ENCODE measurements around the gene BTBD2. TPM values are rescaled to one million over a fixed set of nuclear protein-coding genes. Genes with fewer than 3 reads are reported as not detected.
A peak's percentile ranks its signal among the peaks of the same experiment; 100 is the strongest.

The BTBD2 gene
- 10 to 100 TPM; 12.6 to 17.2 (median 14.4) TPM for total RNA-seq

GRCh38 chr19:2015608-2015950, at the start of gene BTBD2:
Gene BTBD2 (minus strand): TSS chr19:2015714. CDS start chr19:2015703, 11 bp downstream.
- DNase-seq: peak; percentile 64
- Mint-ChIP-seq H3K36me3 (ENCODE audit: insufficient read depth) (no peaks in the 10 kb centered on the region), H3K4me3 (peak within 1 kb of the TSS; percentile 63), H3K4me1 (ENCODE audit: low read depth) (peaks cover 11% of the 10 kb centered on the region), H3K27me3 (ENCODE audit: low read depth) (no peaks in the 10 kb centered on the region), H3K9me3 (no peaks in the 10 kb centered on the region)
- ATAC-seq: no peak

GRCh38 chr19:2064788-2065524, 49.4 kb upstream of the BTBD2 start:
- Mint-ChIP-seq H3K4me1 (ENCODE audit: low read depth) (peaks cover 27% of the 10 kb centered on the region), H3K4me3 (no peak overlapping the region), H3K36me3 (ENCODE audit: insufficient read depth) (no peaks in the 10 kb centered on the region), H3K9me3 (no peaks in the 10 kb centered on the region), H3K27me3 (ENCODE audit: low read depth) (no peaks in the 10 kb centered on the region)
- ATAC-seq (no peak), DNase-seq (no peak)

- ATAC-seq: no peak
- Mint-ChIP-seq H3K36me3 (ENCODE audit: insufficient read depth) (no peaks in the 10 kb centered on the region), H3K4me1 (ENCODE audit: low read depth) (peaks cover 26% of the 10 kb centered on the region), H3K4me3 (no peak overlapping the region), H3K27me3 (ENCODE audit: low read depth) (no peaks in the 10 kb centered on the region), H3K9me3 (no peaks in the 10 kb centered on the region)
- DNase-seq: no peak
These were observed 48.9 kb upstream of the BTBD2 start for GRCh38 chr19:2064395-2064787.

- Mint-ChIP-seq H3K36me3 (ENCODE audit: insufficient read depth) (no peaks in the 10 kb centered on the region), H3K27me3 (ENCODE audit: low read depth) (no peaks in the 10 kb centered on the region), H3K4me1 (ENCODE audit: low read depth) (peaks cover 30% of the 10 kb centered on the region), H3K9me3 (no peaks in the 10 kb centered on the region), H3K4me3 (no peak overlapping the region)
- DNase-seq: no peak
- ATAC-seq: no peak
These were observed 48.3 kb upstream of the BTBD2 start for GRCh38 chr19:2063824-2064223.

GRCh38 chr19:2062770-2063169, 47.3 kb upstream of the BTBD2 start:
- Mint-ChIP-seq H3K9me3 (no peaks in the 10 kb centered on the region), H3K36me3 (ENCODE audit: insufficient read depth) (no peaks in the 10 kb centered on the region), H3K4me3 (peak overlapping the region; percentile 83), H3K4me1 (ENCODE audit: low read depth) (peaks cover 38% of the 10 kb centered on the region), H3K27me3 (ENCODE audit: low read depth) (no peaks in the 10 kb centered on the region)
- ATAC-seq (no peak), DNase-seq (no peak)

- Mint-ChIP-seq H3K27me3 (ENCODE audit: low read depth) (no peaks in the 10 kb centered on the region), H3K9me3 (no peaks in the 10 kb centered on the region)
- no peak for ATAC-seq
These were observed 46.8 kb upstream of the BTBD2 start for GRCh38 chr19:2062389-2062729.

GRCh38 chr19:2061495-2062388, 46.2 kb upstream of the BTBD2 start:
- peak overlapping the region; percentile 83 for H3K4me3 Mint-ChIP-seq
- no peaks in the 10 kb centered on the region for H3K27me3 Mint-ChIP-seq (ENCODE audit: low read depth)
- H3K4me1 Mint-ChIP-seq (ENCODE audit: low read depth): peaks cover 46% of the 10 kb centered on the region
- ATAC-seq (peak; percentile 92 to 94), DNase-seq (peak; percentile 100)
- no peaks in the 10 kb centered on the region for H3K9me3 Mint-ChIP-seq
- no peaks in the 10 kb centered on the region for H3K36me3 Mint-ChIP-seq (ENCODE audit: insufficient read depth)

More at GRCh38 chr19:2062389-2062729, 46.8 kb upstream of the BTBD2 start:
- Mint-ChIP-seq H3K4me3 (peak overlapping the region; percentile 83), H3K4me1 (ENCODE audit: low read depth) (peaks cover 41% of the 10 kb centered on the region), H3K36me3 (ENCODE audit: insufficient read depth) (no peaks in the 10 kb centered on the region)
- no peak for DNase-seq

GRCh38 chr19:2060884-2061494, 45.5 kb upstream of the BTBD2 start:
- ATAC-seq (peak; percentile 58), DNase-seq (no peak)
- Mint-ChIP-seq H3K4me1 (ENCODE audit: low read depth) (peaks cover 51% of the 10 kb centered on the region), H3K9me3 (no peaks in the 10 kb centered on the region), H3K4me3 (peak overlapping the region; percentile 89), H3K27me3 (ENCODE audit: low read depth) (no peaks in the 10 kb centered on the region), H3K36me3 (ENCODE audit: insufficient read depth) (no peaks in the 10 kb centered on the region)

GRCh38 chr19:2059422-2060201, 44.1 kb upstream of the BTBD2 start:
- Mint-ChIP-seq H3K27me3 (ENCODE audit: low read depth) (no peaks in the 10 kb centered on the region), H3K4me1 (ENCODE audit: low read depth) (peaks cover 60% of the 10 kb centered on the region), H3K36me3 (ENCODE audit: insufficient read depth) (no peaks in the 10 kb centered on the region), H3K9me3 (no peaks in the 10 kb centered on the region), H3K4me3 (peak overlapping the region; percentile 89)
- DNase-seq (no peak), ATAC-seq (no peak)

GRCh38 chr19:2058570-2059421, 43.3 kb upstream of the BTBD2 start:
- ATAC-seq (no peak), DNase-seq (no peak)
- peaks cover 59% of the 10 kb centered on the region for H3K4me1 Mint-ChIP-seq (ENCODE audit: low read depth)
- no peaks in the 10 kb centered on the region for H3K9me3 Mint-ChIP-seq
- H3K27me3 Mint-ChIP-seq (ENCODE audit: low read depth): no peaks in the 10 kb centered on the region
- H3K4me3 Mint-ChIP-seq: no peak overlapping the region
- no peaks in the 10 kb centered on the region for H3K36me3 Mint-ChIP-seq (ENCODE audit: insufficient read depth)

GRCh38 chr19:2057484-2058469, 42.3 kb upstream of the BTBD2 start:
- ATAC-seq: no peak
- DNase-seq: no peak
- no peak overlapping the region for H3K4me3 Mint-ChIP-seq
- H3K27me3 Mint-ChIP-seq (ENCODE audit: low read depth): no peaks in the 10 kb centered on the region
- no peaks in the 10 kb centered on the region for H3K9me3 Mint-ChIP-seq
- H3K36me3 Mint-ChIP-seq (ENCODE audit: insufficient read depth): no peaks in the 10 kb centered on the region
- peaks cover 57% of the 10 kb centered on the region for H3K4me1 Mint-ChIP-seq (ENCODE audit: low read depth)

- no peaks in the 10 kb centered on the region for H3K9me3 Mint-ChIP-seq
- ATAC-seq (no peak), DNase-seq (no peak)
- H3K36me3 Mint-ChIP-seq (ENCODE audit: insufficient read depth): no peaks in the 10 kb centered on the region
- no peak overlapping the region for H3K4me3 Mint-ChIP-seq
- H3K4me1 Mint-ChIP-seq (ENCODE audit: low read depth): peaks cover 53% of the 10 kb centered on the region
- H3K27me3 Mint-ChIP-seq (ENCODE audit: low read depth): no peaks in the 10 kb centered on the region
These were observed 41.3 kb upstream of the BTBD2 start for GRCh38 chr19:2056837-2057192.
